ENCODE results near the gene KLK3. TPM values are rescaled to one million over a fixed set of nuclear protein-coding genes. Genes with fewer than 3 reads are reported as not detected.

Gene KLK3
- total RNA-seq, 1 experiment from 2014 or later, result not detected

DNA sequence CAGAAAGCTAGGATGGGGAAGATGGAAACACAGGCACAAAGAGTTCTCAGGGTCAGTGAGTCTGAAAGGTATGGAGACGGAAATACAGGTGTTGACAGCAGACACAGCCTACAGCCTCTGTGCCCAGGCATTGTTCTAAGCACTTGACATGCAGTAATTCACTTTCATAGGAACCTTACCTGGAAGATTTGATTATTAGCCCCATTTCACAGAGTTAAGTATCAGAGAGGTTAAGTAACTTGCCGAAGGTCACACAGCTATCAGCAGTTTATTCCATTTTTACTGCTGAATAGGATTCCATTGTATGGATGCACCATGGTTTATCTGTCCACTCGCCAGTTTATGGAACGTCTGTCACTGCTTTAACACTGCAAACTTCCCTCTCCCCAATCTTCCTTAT lies 43.3 kb downstream of the KLK3 start:
- no peak for DNase-seq (ENCODE audit: low read depth)

DNA sequence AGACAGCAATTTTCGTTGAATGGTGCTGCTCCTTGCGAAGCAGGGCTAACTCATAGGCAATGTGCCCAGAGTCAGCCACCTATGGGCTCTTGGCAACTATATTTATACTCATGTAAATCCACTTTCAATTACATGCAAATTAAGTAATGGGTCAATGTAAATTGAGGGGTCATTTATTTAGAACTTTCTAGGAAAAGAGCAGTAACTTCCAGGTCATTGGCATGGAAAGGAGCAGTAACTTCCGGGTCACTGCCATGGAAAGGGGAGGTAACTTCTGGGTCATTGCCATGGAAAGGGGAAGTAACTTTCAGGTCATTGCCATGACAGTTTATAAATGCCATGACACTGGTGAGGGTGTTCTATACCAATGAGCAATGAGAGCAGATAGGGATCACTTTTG lies 44.9 kb downstream of the KLK3 start:
- no peak for DNase-seq (ENCODE audit: low read depth)

DNA sequence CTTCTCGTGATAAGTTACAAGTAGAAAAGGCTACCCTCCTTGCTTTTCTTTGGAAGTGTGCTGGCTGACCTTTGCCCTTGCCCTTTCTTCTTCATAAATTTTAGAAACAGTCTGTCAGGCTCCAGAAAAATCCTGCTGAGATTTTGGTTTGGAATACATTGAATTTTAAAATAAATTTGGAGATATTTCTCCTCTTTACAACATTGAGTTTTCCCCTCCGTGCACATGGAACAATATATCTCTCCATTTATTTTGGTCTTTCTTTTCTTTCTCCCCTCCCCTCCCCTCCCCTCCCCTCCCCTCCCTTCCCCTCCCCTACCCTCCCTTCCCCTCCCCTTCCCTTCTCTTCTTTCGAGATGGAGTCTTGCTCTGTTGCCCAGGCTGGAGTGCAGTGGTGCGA lies 47.9 kb downstream of the KLK3 start:
- no peak for DNase-seq (ENCODE audit: low read depth)

DNA sequence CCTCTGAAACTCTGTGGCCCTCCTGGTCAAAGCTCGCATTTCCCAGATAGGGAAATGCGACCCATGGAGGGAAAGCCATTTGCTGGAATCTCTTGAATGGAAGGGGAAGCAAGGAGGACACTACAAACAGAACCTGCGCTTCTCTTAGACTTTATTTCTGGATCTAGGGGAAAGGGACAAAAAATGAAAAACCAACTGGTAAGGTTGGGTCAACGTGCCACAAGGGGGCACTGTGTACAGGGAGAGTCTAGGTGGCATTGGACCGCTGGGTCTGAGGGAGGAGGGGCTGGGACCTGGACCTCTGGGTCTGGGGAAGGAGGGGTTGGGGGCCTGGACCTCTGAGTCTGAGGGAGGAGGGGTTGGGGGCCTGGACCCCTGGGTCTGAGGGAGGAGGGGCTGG lies 51.5 kb downstream of the KLK3 start:
- no peak for DNase-seq (ENCODE audit: low read depth)

DNA sequence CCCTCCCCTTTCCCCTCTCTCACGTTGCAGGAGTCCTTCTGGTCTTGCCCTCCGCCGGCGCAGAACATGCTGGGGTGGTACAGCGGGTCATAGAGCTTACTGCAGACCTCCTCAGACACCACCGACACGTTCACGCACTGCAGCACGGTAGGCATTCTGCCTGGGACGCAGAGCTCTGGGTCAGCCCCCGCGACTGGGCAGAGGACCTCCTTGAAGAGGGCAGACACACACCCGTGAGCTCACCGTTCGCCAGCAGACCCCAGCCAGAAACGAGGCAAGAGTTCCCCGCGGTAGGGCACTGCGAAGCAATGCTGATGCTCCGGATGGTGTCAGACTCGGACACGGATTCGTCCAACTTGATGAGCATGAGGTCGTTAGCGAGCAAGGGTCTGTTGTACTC lies 53.6 kb downstream of the KLK3 start:
- DNase-seq (ENCODE audit: low read depth), result no peak

DNA sequence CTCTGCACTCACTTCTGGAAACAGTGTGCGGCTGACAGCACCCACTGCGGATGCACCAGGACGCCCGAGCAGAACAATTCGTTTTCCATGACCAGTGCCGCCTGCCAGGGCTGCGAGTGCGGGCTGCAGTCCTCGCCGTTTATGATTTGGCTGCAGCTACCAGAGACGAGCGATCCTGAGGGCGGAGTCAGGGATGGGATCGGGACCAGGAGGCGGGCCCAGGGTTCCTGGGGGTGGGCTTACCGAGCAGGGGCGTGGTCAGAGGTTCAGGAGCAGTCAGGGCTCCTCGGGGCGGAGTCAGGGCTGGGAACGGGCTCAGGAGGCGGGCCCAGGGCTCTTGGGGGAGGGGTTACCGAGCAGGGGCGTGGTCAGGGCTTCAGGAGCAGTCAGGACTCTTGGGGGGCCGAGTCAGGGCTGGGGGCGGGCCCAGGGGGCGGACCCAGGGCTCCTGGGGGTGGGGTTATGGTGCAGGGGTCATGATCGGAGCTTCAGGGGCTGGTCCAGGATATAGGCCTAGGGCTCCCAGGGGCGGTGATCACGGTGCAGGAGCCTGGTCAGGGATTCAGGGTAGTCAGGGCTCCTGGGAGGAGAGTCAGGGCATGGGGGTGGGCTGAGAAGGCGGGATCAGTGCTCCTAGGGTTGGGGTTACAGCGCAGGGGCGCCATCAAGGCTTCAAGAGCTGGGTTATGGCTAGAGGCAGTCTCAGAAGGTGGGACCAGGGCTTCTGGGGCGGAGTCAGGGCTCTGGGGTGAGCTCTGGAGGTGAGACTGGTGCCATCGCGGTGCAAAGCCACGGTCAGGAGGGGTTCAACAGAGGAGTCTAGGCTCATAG lies 54.7 kb downstream of the KLK3 start:
- peak; percentile 33 for DNase-seq (ENCODE audit: low read depth)

Other genes with a start within 250 kb of the KLK3 start
- gene SYT3, start 215.0 kb upstream of the KLK3 start, total RNA-seq (2014; rRNA removed; shearing (Covaris generic)), result not detected in 2 replicates
- gene C19orf81, start 205.5 kb upstream of the KLK3 start, total RNA-seq (2014; rRNA removed; shearing (Covaris generic)), result 1.0 and 4.9 TPM in 2 replicates
- gene SHANK1, start 135.1 kb upstream of the KLK3 start, total RNA-seq (2014; rRNA removed; shearing (Covaris generic)), result 0.15 TPM in 2 replicates
- 6.1 and 10.0 TPM in 2 replicates for gene CLEC11A, start 131.6 kb upstream of the KLK3 start, total RNA-seq (2014; rRNA removed; shearing (Covaris generic))
- not detected in 2 replicates for gene GPR32, start 84.5 kb upstream of the KLK3 start, total RNA-seq (2014; rRNA removed; shearing (Covaris generic))
- not detected in 2 replicates for gene ACP4, start 64.5 kb upstream of the KLK3 start, total RNA-seq (2014; rRNA removed; shearing (Covaris generic))
- not detected in 2 replicates for gene KLK1, start 31.1 kb upstream of the KLK3 start, total RNA-seq (2014; rRNA removed; shearing (Covaris generic))
- not detected in 2 replicates for gene KLK15, start 21.3 kb upstream of the KLK3 start, total RNA-seq (2014; rRNA removed; shearing (Covaris generic))
- not detected in 2 replicates for gene KLK2, start 18.5 kb downstream of the KLK3 start, total RNA-seq (2014; rRNA removed; shearing (Covaris generic))
- gene KLK4, start 56.5 kb downstream of the KLK3 start, total RNA-seq (2014; rRNA removed; shearing (Covaris generic)), result not detected in 2 replicates
- gene KLK5, start 98.1 kb downstream of the KLK3 start, total RNA-seq (2014; rRNA removed; shearing (Covaris generic)), result not detected in 2 replicates
- gene KLK6, start 114.7 kb downstream of the KLK3 start, total RNA-seq (2014; rRNA removed; shearing (Covaris generic)), result 0.74 TPM in 1 of 2 replicates, not detected in the other
- not detected in 2 replicates for gene KLK7, start 129.0 kb downstream of the KLK3 start, total RNA-seq (2014; rRNA removed; shearing (Covaris generic))
- gene KLK8, start 146.7 kb downstream of the KLK3 start, total RNA-seq (2014; rRNA removed; shearing (Covaris generic)), result not detected in 2 replicates
- not detected in 2 replicates for gene KLK10, start 164.8 kb downstream of the KLK3 start, total RNA-seq (2014; rRNA removed; shearing (Covaris generic))
- gene KLK11, start 171.7 kb downstream of the KLK3 start, total RNA-seq (2014; rRNA removed; shearing (Covaris generic)), result not detected in 2 replicates
- gene KLK12, start 180.1 kb downstream of the KLK3 start, total RNA-seq (2014; rRNA removed; shearing (Covaris generic)), result not detected in 2 replicates
- not detected in 2 replicates for gene KLK13, start 210.2 kb downstream of the KLK3 start, total RNA-seq (2014; rRNA removed; shearing (Covaris generic))
- not detected in 2 replicates for gene KLK14, start 228.0 kb downstream of the KLK3 start, total RNA-seq (2014; rRNA removed; shearing (Covaris generic))

Data from M059J (cell line).